SU-DHL-6 (cell line): ENCODE data around the gene TNNC1.

Source experiments
- CTCF ChIP-seq: fragments of 200-600 bp; sonication (generic); IDR thresholded peaks from one replicate; pipeline ENCODE4 v1.5.1; 2017; ENCODE audit warnings: antibody characterized with exemption, mild to moderate bottlenecking, low read length, moderate library complexity; ENCODE audit not compliant: insufficient read depth, poor library complexity, severe bottlenecking
- EZH2phosphoT487 ChIP-seq: fragments of 200-600 bp; sonication (generic), shearing (Covaris generic); conservative IDR thresholded peaks from 2 replicates; pipeline ENCODE4 v1.6.1; 2018; ENCODE audit warnings: mild to moderate bottlenecking, antibody characterized with exemption, low read length, moderate library complexity, mixed read lengths

- TF ChIP-seq CTCF = no peak
- no peak for TF ChIP-seq EZH2phosphoT487
These were observed 6.1 kb downstream of the TNNC1 start for GRCh38 chr3:52447512-52448355.
